Thyroid gland (tissue), 4 donors: ENCODE results near the gene CSTPP1.

Experiments used
- CTCF ChIP-seq, 6 experiments: fragments of 200-600 bp in 3 of 6; fragments of 450-650 bp in 3 of 6; sonication (generic) in 3 of 6; IDR thresholded peaks; one replicate each; pipeline ENCODE4 v1.5.1; 2016 to 2019; ENCODE audit warnings: antibody characterized with exemption in 6 of 6, mild to moderate bottlenecking in 2 of 6, inconsistent platforms in 1 of 6, moderate library complexity in 1 of 6
- POLR2A ChIP-seq, 2 donors: fragments of 450-650 bp; IDR thresholded peaks; one replicate each; pipeline ENCODE4 v1.6.1; 2017; ENCODE audit warnings: antibody characterized with exemption in 2 of 2, mild to moderate bottlenecking in 2 of 2, moderate library complexity in 1 of 2

GRCh38 chr11:47071341-47071740 is 134.8 kb downstream of the CSTPP1 start:
- no peak for TF ChIP-seq CTCF (IDR thresholded peaks at IDR 0.05)
- TF ChIP-seq POLR2A (IDR thresholded peaks at IDR 0.05), result no peak
